Activated naive CD8-positive, alpha-beta T cell treated with anti-CD3 and anti-CD28 coated beads, Interleukin-2, amount 10 ng/mL, durations not matched to agents 7 days and 5 days (primary cell): Measurements from ENCODE around the gene THEM4. TPM values are rescaled to one million over a fixed set of nuclear protein-coding genes. Genes with fewer than 3 reads are reported as not detected.
"Not testable (repeated sequence)": the region's sequence is repeated elsewhere in the genome, so short reads cannot be mapped to it uniquely, and the experiment has no call there.

Experiments used
- ATAC-seq: fragments of 150-1000 bp; cut with Tn5 transposase; one replicate; pipeline ENCODE4 v1.10.0; 2021; ENCODE audit warnings: low read depth, moderate library complexity
- POLR2A ChIA-PET: fragments of 350-600 bp; sonication (Branson Sonifier 250); formaldehyde crosslinking; loops from one replicate; lab custom pipeline; 2021; ENCODE audit warnings: antibody characterized with exemption; lab: Charles Lee
- DNase-seq: peaks from one replicate; pipeline ENCODE4 v3.0.0; 2021
- H3K27ac Mint-ChIP-seq: one replicate; pipeline ENCODE4 v1.8.0; 2022; ENCODE audit warnings: mild to moderate bottlenecking, mixed read lengths
- H3K27me3 Mint-ChIP-seq: one replicate; pipeline ENCODE4 v1.8.0; 2022; ENCODE audit warnings: mild to moderate bottlenecking, moderate library complexity, mixed read lengths
- H3K36me3 Mint-ChIP-seq: one replicate; pipeline ENCODE4 v1.8.0; 2021; ENCODE audit warnings: mild to moderate bottlenecking, mixed read lengths
- H3K4me1 Mint-ChIP-seq: one replicate; pipeline ENCODE4 v1.8.0; 2021; ENCODE audit warnings: mixed read lengths
- H3K4me3 Mint-ChIP-seq: one replicate; pipeline ENCODE4 v1.8.0; 2022; ENCODE audit warnings: mild to moderate bottlenecking, moderate library complexity, mixed read lengths
- H3K9me3 Mint-ChIP-seq: one replicate; pipeline ENCODE4 v1.8.0; 2021; ENCODE audit warnings: mixed read lengths
- total RNA-seq, 2 experiments: library from RNA; stranded (reverse); gene quantifications; one replicate each; pipeline ENCODE4 v1.2.3, GENCODE V29; 2021

THEM4 gene
- total RNA-seq, 2 experiments from 2014 or later, result 46.6 to 49.7 TPM

DNA sequence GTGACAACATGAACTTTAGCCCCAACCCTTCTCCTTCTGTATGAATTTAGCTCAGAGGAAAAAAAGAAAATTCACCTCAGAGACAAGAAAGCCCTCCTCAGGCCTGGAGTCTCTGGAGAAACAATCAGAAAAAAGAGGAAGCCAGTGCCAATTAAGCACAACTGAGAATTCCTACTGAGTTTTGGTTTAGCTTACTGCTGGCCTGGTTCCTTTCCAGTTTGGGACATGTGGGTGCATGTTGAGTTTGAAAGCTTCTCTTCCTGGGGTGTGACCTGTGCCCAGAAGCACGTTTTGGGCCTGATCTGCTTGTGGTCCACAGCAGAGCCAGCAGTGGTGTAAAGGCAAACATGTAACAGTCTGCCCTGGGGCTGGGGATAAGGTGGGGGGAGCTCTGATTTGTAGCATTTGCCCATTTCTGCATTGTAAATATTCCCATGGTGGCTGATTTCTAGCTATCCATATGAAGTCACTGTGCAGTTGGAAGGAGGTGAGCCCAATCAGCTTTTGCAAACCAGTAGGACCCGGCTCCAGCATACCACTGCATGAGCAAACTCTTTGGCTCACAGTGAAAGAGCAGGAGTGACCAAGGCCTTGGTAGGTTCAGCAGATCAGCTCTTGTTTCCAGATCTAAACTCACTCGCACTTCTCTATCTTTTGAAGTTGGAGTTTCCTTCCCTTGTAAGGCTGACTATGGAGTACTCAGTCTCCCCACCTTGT, 51.1 kb downstream of the THEM4 start:
- Mint-ChIP-seq H3K4me3 (no peak overlapping the region), H3K4me1 (peaks cover 1% of the 10 kb centered on the region), H3K27me3 (peaks cover under 1% of the 10 kb centered on the region), H3K36me3 (no peaks in the 10 kb centered on the region), H3K9me3 (no peaks in the 10 kb centered on the region), H3K27ac (no peak overlapping the region)
- no peak for ATAC-seq
- POLR2A ChIA-PET, result no interaction called here
- no peak for DNase-seq

DNA sequence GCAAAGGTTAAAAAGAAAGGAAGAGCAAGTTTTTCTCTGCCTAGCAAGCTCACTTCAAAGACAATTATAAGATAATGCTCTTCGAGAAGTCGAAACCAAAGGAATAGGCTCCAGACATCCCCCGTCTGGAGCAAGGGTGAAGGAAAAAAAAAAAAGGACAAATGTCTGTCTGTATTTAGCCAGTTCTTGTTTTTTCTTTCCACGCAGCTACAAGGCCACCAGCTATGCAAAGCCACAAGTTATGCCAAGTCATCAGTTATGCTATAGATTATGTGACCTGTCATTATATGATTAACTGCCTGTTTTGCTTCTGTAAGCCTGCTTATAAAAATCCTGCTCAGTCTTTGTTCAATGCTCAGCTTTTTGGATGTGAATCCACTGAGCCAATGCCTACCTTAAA, 53.4 kb downstream of the THEM4 start:
- peaks cover 1% of the 10 kb centered on the region for H3K4me1 Mint-ChIP-seq
- H3K36me3 Mint-ChIP-seq, result no peaks in the 10 kb centered on the region
- POLR2A ChIA-PET, result no interaction called here
- H3K4me3 Mint-ChIP-seq, result no peak overlapping the region
- H3K27me3 Mint-ChIP-seq, result peaks cover 6% of the 10 kb centered on the region
- H3K27ac Mint-ChIP-seq, result no peak overlapping the region
- ATAC-seq, result no peak
- no peak for DNase-seq
- no peaks in the 10 kb centered on the region for H3K9me3 Mint-ChIP-seq

DNA sequence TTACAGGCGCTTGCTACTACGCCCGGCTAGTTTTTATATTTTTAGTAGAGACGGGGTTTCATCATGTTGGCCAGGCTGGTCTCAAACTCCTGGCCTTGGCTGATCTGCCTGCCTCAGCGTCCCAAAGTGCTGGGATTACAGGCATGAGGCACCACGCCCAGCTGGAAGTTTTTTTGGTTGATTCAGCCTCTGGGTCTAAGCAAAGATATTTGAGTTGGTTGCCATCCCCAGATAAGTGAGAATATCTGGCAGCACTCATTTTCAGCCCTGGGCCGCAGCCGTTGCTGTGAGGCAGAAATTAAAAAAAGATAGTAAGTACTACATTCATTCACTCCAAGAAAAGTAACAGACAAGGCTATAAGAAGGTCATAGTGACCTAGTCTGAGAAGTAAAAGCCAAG, 53.8 kb downstream of the THEM4 start:
- DNase-seq, H3K36me3 Mint-ChIP-seq, H3K4me3 Mint-ChIP-seq, ATAC-seq, H3K27ac Mint-ChIP-seq, H3K9me3 Mint-ChIP-seq, POLR2A ChIA-PET, H3K4me1 Mint-ChIP-seq, H3K27me3 Mint-ChIP-seq: not testable (repeated sequence)

- no peaks in the 10 kb centered on the region for H3K36me3 Mint-ChIP-seq
- no peak overlapping the region for H3K4me3 Mint-ChIP-seq
- DNase-seq (no peak), ATAC-seq (no peak)
- peaks cover 1% of the 10 kb centered on the region for H3K4me1 Mint-ChIP-seq
- H3K27me3 Mint-ChIP-seq, result peaks cover 6% of the 10 kb centered on the region
- H3K27ac Mint-ChIP-seq, result no peak overlapping the region
- no peaks in the 10 kb centered on the region for H3K9me3 Mint-ChIP-seq
- POLR2A ChIA-PET, result no interaction called here
Observed at GRCh38 chr1:151854658-151855057, 54.7 kb downstream of the THEM4 start.

DNA sequence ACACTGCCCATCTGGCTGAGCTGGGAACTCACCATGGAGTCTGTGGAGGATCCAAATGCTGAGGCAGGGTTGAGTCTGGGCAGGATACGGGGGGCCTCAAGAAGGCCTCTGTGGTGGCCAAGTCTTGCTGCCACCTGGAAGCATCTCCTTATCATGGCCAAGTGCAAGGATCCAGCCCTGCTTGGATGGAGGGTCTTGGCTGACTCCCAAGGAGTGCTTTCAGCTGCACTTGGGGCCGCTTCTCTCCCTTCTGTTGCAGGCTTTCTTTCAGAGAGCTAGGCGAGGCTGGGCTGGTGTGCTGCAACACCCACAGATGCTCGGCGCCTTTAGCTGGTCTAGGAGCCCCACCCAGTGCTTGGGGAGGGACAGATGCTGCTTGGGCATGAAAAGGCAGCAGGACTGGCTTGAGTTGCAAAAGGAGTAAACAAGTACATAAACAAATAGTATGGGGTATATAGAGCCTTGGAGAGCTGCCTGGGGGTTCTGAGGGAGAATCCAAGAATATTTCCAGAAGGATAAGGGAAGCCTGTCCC, 55.8 kb downstream of the THEM4 start, which contains the start of gene THEM5:
THEM5 (minus strand) TSS at position 302 of the 533 bp plus-strand sequence; CDS start at position 155, 147 bp downstream.
- H3K27me3 Mint-ChIP-seq, result peaks cover 6% of the 10 kb centered on the region
- no peaks in the 10 kb centered on the region for H3K9me3 Mint-ChIP-seq
- DNase-seq, result no peak
- no peak within 1 kb of the TSS for H3K27ac Mint-ChIP-seq
- ATAC-seq, result no peak
- no peak within 1 kb of the TSS for H3K4me3 Mint-ChIP-seq
- peaks cover 1% of the 10 kb centered on the region for H3K4me1 Mint-ChIP-seq
- POLR2A ChIA-PET, result no interaction called here
- H3K36me3 Mint-ChIP-seq, result no peaks in the 10 kb centered on the region

DNA sequence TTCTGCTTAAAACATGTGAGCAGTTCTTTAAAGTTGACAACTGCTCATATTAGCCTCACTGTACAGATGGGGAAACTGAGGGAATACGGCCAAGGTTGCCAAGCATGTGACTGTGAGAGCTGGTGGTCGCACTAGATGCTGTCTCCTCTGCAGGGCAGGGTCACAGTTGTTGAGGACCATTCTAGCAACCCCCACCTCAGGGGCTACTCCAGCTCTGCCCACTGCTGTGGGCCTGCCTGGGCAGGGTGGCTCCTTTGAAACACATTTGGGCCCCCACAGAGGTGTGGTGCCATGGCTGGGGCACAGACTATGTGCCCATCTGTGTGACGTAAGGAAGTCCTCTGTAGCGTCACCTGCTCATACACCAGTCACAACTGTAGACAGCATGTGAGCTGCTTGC, 56.6 kb downstream of the THEM4 start:
- Mint-ChIP-seq H3K4me1 (peaks cover 1% of the 10 kb centered on the region), H3K27ac (no peak overlapping the region), H3K27me3 (peaks cover 6% of the 10 kb centered on the region), H3K36me3 (no peaks in the 10 kb centered on the region), H3K4me3 (no peak overlapping the region), H3K9me3 (no peaks in the 10 kb centered on the region)
- no peak for ATAC-seq
- no peak for DNase-seq
- POLR2A ChIA-PET, result no interaction called here

GRCh38 chr1:151851886-151852285, 57.4 kb downstream of the THEM4 start:
- H3K27ac Mint-ChIP-seq, result peak overlapping the region; percentile 12
- H3K9me3 Mint-ChIP-seq, result no peaks in the 10 kb centered on the region

DNA sequence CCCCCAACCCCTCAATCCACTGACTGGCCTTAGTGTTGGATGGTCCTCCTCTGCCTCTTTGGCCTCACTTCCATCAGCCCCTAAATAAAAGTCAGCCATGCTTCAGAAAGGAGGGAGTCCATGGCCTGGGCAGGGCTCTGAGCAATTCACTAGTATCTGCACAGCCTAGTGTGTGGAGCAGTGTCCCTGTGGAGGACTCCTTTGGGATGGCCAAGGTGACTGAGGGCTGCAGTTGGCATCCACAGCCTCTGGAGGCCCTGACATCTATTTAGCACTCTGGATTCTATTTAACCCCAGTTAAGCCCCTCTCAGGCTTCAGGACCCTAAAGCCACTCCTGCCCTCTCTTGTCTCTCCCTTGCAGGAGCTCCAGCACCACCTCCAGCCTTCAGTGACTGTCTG, 59.4 kb downstream of the THEM4 start:
- no peak for ATAC-seq
- POLR2A ChIA-PET, result no interaction called here
- DNase-seq, result no peak
- Mint-ChIP-seq H3K9me3 (no peaks in the 10 kb centered on the region), H3K4me1 (peaks cover 2% of the 10 kb centered on the region), H3K4me3 (no peak overlapping the region), H3K27ac (no peak overlapping the region), H3K27me3 (peaks cover 6% of the 10 kb centered on the region), H3K36me3 (no peaks in the 10 kb centered on the region)

More at GRCh38 chr1:151851886-151852285, 57.4 kb downstream of the THEM4 start:
- Mint-ChIP-seq H3K4me3 (no peak overlapping the region), H3K36me3 (no peaks in the 10 kb centered on the region), H3K27me3 (peaks cover 6% of the 10 kb centered on the region), H3K4me1 (no peaks in the 10 kb centered on the region)
- POLR2A ChIA-PET, result no interaction called here
- DNase-seq (no peak), ATAC-seq (no peak)

- Mint-ChIP-seq H3K4me3 (no peak overlapping the region), H3K9me3 (no peaks in the 10 kb centered on the region), H3K4me1 (peaks cover 2% of the 10 kb centered on the region), H3K27me3 (peaks cover 8% of the 10 kb centered on the region), H3K36me3 (no peaks in the 10 kb centered on the region), H3K27ac (no peak overlapping the region)
- DNase-seq (no peak), ATAC-seq (no peak)
- POLR2A ChIA-PET, result no interaction called here
Observed at GRCh38 chr1:151849126-151849525, 60.2 kb downstream of the THEM4 start.

GRCh38 chr1:151847867-151848596, 61.3 kb downstream of the THEM4 start:
- H3K27ac Mint-ChIP-seq, result no peak overlapping the region

DNA sequence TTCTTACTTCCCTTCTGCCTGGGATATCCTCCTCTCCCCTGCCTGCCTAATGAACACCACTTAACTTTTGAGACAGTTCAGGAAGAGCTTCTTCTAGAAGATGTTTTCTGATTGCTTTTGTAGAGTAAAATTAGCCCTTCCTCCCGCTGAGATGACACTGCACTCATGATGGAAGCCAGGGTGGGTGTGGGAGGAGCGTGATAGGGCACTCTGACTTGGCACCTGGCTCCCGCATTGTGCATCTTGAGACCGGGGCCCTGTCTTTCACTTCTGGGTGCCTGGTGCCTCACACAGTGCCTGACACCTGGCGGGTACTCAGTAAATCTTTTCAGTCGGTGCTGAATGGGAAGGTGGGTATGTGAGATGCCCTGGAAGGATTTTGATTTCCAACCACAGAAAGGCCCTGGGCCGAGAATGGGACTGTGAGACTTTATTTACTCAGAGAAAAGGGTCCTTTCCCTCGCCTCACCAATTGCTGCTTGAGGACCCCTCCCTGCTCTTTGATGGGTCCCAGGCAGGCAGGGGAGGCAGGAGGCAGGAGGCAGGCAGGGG, 62.5 kb downstream of the THEM4 start:
- DNase-seq (no peak), ATAC-seq (no peak)
- Mint-ChIP-seq H3K4me1 (peaks cover 2% of the 10 kb centered on the region), H3K27me3 (peaks cover 5% of the 10 kb centered on the region), H3K36me3 (no peaks in the 10 kb centered on the region), H3K9me3 (no peaks in the 10 kb centered on the region), H3K27ac (no peak overlapping the region), H3K4me3 (no peak overlapping the region)
- POLR2A ChIA-PET, result no interaction called here

More at GRCh38 chr1:151847867-151848596, 61.3 kb downstream of the THEM4 start:
- POLR2A ChIA-PET, result no interaction called here
- ATAC-seq (no peak), DNase-seq (no peak)
- H3K4me3 Mint-ChIP-seq, result no peak overlapping the region
- no peaks in the 10 kb centered on the region for H3K9me3 Mint-ChIP-seq
- peaks cover 8% of the 10 kb centered on the region for H3K27me3 Mint-ChIP-seq
- H3K36me3 Mint-ChIP-seq, result no peaks in the 10 kb centered on the region
- peaks cover 2% of the 10 kb centered on the region for H3K4me1 Mint-ChIP-seq

GRCh38 chr1:151846062-151846568, 63.2 kb downstream of the THEM4 start:
- Mint-ChIP-seq H3K9me3 (no peaks in the 10 kb centered on the region), H3K27ac (no peak overlapping the region), H3K4me1 (peaks cover 3% of the 10 kb centered on the region), H3K4me3 (no peak overlapping the region), H3K36me3 (no peaks in the 10 kb centered on the region), H3K27me3 (peaks cover 2% of the 10 kb centered on the region)
- POLR2A ChIA-PET, result no interaction called here
- ATAC-seq (no peak), DNase-seq (no peak)

- no peaks in the 10 kb centered on the region for H3K9me3 Mint-ChIP-seq
Observed at GRCh38 chr1:151843398-151843797, 65.9 kb downstream of the THEM4 start.

More at GRCh38 chr1:151843398-151843797, 65.9 kb downstream of the THEM4 start:
- ATAC-seq (no peak), DNase-seq (no peak)
- POLR2A ChIA-PET, result no interaction called here
- Mint-ChIP-seq H3K4me1 (peaks cover 16% of the 10 kb centered on the region), H3K27ac (no peak overlapping the region), H3K4me3 (no peak overlapping the region), H3K27me3 (peaks cover 5% of the 10 kb centered on the region), H3K36me3 (no peaks in the 10 kb centered on the region)
